ENCODE measurements around the gene COBL. TPM values are rescaled to one million over a fixed set of nuclear protein-coding genes. Genes with fewer than 3 reads are reported as not detected.

Gene COBL
- total RNA-seq, 1 experiment from 2014 or later = 52.3 TPM

GRCh38 chr7:51102828-51103227, 213.8 kb downstream of the COBL start:
- H2AK5ac ChIP-seq (ENCODE audit: insufficient read length, low read length) = no peak overlapping the region
- no CpG with 5 or more reads among the region's 2 CpGs for WGBS (ENCODE audit: extremely low coverage, insufficient read length, low lambda C conversion rate)
- no peak overlapping the region for H2BK5ac ChIP-seq (ENCODE audit: insufficient read length, low read length)
- H3K23ac ChIP-seq (ENCODE audit: insufficient read length, low read depth, low read length) = no peak overlapping the region
- TF ChIP-seq, protein P1, sequence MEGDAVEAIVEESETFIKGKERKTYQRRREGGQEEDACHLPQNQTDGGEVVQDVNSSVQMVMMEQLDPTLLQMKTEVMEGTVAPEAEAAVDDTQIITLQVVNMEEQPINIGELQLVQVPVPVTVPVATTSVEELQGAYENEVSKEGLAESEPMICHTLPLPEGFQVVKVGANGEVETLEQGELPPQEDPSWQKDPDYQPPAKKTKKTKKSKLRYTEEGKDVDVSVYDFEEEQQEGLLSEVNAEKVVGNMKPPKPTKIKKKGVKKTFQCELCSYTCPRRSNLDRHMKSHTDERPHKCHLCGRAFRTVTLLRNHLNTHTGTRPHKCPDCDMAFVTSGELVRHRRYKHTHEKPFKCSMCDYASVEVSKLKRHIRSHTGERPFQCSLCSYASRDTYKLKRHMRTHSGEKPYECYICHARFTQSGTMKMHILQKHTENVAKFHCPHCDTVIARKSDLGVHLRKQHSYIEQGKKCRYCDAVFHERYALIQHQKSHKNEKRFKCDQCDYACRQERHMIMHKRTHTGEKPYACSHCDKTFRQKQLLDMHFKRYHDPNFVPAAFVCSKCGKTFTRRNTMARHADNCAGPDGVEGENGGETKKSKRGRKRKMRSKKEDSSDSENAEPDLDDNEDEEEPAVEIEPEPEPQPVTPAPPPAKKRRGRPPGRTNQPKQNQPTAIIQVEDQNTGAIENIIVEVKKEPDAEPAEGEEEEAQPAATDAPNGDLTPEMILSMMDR (conservative IDR thresholded peaks at IDR 0.05) = no peak
- Mint-ChIP-seq H3K4me3 (no peak overlapping the region), H3K9me3 (peaks cover 11% of the 10 kb centered on the region in 2 experiments), H3K36me3 (ENCODE audit: insufficient read depth in 1 of 3, low read depth in 3 of 3) (peaks cover 11 to 22% (median 16%) of the 10 kb centered on the region in 3 experiments; a peak in 6 of 7 replicates), H3K27me3 (ENCODE audit: low read depth) (no peaks in the 10 kb centered on the region), H3K4me1 (peaks cover 11 to 12% of the 10 kb centered on the region in 2 experiments), H3K27ac (0 out of 7 replicates have a peak overlapping the region, but pooled peaks of 1 of the 3 experiments have one; percentile 34)
- no peak overlapping the region for H4K5ac ChIP-seq (ENCODE audit: insufficient read length, low read depth, low read length)
- H3K18ac ChIP-seq (ENCODE audit: insufficient read length, low read depth, low read length) = no peak overlapping the region
- no peak overlapping the region for H2BK120ac ChIP-seq (ENCODE audit: low read depth, low read length, poor library complexity, severe bottlenecking)
- no peak overlapping the region for H3K4ac ChIP-seq (ENCODE audit: low read depth, low read length)
- no peak overlapping the region for H2BK15ac ChIP-seq (ENCODE audit: low read depth, low read length)
- no peak overlapping the region for H2AFZ ChIP-seq (ENCODE audit: low read length)
- H3K9me3 ChIP-seq (ENCODE audit: control insufficient read depth, low read depth, low read length) = no peaks in the 10 kb centered on the region
- peaks cover 3% of the 10 kb centered on the region; the same call in 1 of the 2 replicates for H3K4me1 ChIP-seq (ENCODE audit: insufficient read depth, low read length)
- H4K91ac ChIP-seq (ENCODE audit: insufficient read length, low read depth, low read length) = no peak overlapping the region
- no peak for DNase-seq
- H4K20me1 ChIP-seq (ENCODE audit: control insufficient read depth, insufficient read depth, insufficient read length) = no peaks in the 10 kb centered on the region
- no peak overlapping the region for H3K27ac ChIP-seq (ENCODE audit: insufficient read length, low read depth, low read length)
- H3T11ph ChIP-seq (ENCODE audit: low read length) = no peak overlapping the region
- H4K8ac ChIP-seq (replicated peaks; ENCODE audit: insufficient read length, low read depth, low read length) = no peak overlapping the region
- no peak overlapping the region for H2BK12ac ChIP-seq (ENCODE audit: insufficient read length, low read depth, low read length)
- H3K79me2 ChIP-seq (ENCODE audit: insufficient read depth, low read length) = no peaks in the 10 kb centered on the region
- no peak overlapping the region for H3K14ac ChIP-seq (ENCODE audit: insufficient read depth, low read length)
- H3K79me1 ChIP-seq (ENCODE audit: insufficient read depth, low read depth, low read length, poor library complexity, severe bottlenecking) = no peaks in the 10 kb centered on the region
- no peak overlapping the region for H3K56ac ChIP-seq (ENCODE audit: insufficient read length, low read depth, low read length)
- H3K9ac ChIP-seq (ENCODE audit: extremely low read depth, insufficient read length, low read length) = no peak overlapping the region
- H2BK20ac ChIP-seq (ENCODE audit: low read depth, low read length, poor library complexity, severe bottlenecking) = no peak overlapping the region
- H3K27me3 ChIP-seq (ENCODE audit: insufficient read depth, low read length) = no peaks in the 10 kb centered on the region
- no peak overlapping the region for H3K4me2 ChIP-seq (ENCODE audit: insufficient read depth, insufficient read length, low read length)
- H3K23me2 ChIP-seq (ENCODE audit: insufficient read length, low read depth, low read length, poor library complexity, severe bottlenecking) = no peaks in the 10 kb centered on the region

Data from H9 (cell line).